ENCODE measurements around the gene PRIMPOL. TPM values are rescaled to one million over a fixed set of nuclear protein-coding genes. Genes with fewer than 3 reads are reported as not detected.

Gene PRIMPOL
- total and polyA plus RNA-seq, 9 of the 15 experiments (the other 6 are each of a cell fraction or from before 2014, with no cell fraction given) = 11.0 to 32.0 (median 16.1) TPM

DNA sequence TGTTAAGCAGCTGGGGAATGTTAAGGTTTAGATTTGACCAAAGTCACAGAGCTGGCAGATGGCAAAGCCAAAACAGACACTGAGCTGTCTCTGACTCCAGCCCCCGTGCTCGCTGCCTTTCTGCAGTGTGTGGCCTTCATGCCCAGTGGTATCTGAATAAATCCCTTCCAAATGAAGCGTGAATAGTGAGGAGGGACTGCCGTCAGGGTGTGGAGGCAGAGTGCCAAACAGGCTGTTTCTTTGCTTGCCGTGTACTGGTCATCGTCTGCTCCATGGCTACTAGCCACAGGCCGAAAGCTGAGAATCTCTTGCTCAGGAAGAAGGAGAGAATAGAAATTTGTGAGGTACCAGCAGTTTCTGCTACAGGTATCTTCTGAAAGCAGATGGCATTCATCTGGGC lies 19.7 kb downstream of the PRIMPOL start (continued):
- TF ChIP-seq, protein P1, sequence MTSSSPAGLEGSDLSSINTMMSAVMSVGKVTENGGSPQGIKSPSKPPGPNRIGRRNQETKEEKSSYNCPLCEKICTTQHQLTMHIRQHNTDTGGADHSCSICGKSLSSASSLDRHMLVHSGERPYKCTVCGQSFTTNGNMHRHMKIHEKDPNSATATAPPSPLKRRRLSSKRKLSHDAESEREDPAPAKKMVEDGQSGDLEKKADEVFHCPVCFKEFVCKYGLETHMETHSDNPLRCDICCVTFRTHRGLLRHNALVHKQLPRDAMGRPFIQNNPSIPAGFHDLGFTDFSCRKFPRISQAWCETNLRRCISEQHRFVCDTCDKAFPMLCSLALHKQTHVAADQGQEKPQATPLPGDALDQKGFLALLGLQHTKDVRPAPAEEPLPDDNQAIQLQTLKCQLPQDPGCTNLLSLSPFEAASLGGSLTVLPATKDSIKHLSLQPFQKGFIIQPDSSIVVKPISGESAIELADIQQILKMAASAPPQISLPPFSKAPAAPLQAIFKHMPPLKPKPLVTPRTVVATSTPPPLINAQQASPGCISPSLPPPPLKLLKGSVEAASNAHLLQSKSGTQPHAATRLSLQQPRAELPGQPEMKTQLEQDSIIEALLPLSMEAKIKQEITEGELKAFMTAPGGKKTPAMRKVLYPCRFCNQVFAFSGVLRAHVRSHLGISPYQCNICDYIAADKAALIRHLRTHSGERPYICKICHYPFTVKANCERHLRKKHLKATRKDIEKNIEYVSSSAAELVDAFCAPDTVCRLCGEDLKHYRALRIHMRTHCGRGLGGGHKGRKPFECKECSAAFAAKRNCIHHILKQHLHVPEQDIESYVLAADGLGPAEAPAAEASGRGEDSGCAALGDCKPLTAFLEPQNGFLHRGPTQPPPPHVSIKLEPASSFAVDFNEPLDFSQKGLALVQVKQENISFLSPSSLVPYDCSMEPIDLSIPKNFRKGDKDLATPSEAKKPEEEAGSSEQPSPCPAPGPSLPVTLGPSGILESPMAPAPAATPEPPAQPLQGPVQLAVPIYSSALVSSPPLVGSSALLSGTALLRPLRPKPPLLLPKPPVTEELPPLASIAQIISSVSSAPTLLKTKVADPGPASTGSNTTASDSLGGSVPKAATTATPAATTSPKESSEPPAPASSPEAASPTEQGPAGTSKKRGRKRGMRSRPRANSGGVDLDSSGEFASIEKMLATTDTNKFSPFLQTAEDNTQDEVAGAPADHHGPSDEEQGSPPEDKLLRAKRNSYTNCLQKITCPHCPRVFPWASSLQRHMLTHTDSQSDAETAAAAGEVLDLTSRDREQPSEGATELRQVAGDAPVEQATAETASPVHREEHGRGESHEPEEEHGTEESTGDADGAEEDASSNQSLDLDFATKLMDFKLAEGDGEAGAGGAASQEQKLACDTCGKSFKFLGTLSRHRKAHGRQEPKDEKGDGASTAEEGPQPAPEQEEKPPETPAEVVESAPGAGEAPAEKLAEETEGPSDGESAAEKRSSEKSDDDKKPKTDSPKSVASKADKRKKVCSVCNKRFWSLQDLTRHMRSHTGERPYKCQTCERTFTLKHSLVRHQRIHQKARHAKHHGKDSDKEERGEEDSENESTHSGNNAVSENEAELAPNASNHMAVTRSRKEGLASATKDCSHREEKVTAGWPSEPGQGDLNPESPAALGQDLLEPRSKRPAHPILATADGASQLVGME (CRISPR knock-in tag; IDR thresholded peaks at IDR 0.05) = no peak
- TF ChIP-seq, protein P2, sequence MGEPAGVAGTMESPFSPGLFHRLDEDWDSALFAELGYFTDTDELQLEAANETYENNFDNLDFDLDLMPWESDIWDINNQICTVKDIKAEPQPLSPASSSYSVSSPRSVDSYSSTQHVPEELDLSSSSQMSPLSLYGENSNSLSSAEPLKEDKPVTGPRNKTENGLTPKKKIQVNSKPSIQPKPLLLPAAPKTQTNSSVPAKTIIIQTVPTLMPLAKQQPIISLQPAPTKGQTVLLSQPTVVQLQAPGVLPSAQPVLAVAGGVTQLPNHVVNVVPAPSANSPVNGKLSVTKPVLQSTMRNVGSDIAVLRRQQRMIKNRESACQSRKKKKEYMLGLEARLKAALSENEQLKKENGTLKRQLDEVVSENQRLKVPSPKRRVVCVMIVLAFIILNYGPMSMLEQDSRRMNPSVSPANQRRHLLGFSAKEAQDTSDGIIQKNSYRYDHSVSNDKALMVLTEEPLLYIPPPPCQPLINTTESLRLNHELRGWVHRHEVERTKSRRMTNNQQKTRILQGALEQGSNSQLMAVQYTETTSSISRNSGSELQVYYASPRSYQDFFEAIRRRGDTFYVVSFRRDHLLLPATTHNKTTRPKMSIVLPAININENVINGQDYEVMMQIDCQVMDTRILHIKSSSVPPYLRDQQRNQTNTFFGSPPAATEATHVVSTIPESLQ (CRISPR knock-in tag; IDR thresholded peaks at IDR 0.05) = no peak

DNA sequence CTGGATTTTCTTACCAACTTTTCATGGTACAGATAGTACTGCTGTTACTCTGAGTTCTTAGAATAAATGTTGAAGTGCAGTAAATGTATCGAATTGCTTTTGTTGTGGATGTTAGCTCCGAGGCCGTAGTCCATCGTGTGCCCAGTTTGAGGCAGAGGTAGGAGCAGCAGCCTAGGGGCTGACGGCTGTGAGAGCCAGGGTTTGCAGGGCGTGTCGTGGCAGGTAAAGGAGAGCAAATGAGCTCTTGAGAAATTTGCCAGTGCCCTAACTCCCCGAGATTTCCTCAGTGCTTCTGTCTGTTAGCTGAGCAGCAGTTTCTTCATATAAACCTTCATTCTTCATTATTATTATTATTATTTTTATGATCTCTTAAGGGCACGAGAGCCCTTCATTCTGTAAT lies 21.6 kb downstream of the PRIMPOL start:
- no peak for ATAC-seq
- no peak for FAIRE-seq
- ChIA-PET CTCF (ENCODE audit: low intra/inter-chr PET ratio) (no interaction called here), POLR2A (no interaction called here)
- Histone ChIP-seq H3K36me3 (ENCODE audit: control insufficient read depth, insufficient read depth, low read length) (peaks cover 39% of the 10 kb centered on the region; the same call in 2 of the 3 replicates), H3K9ac (ENCODE audit: insufficient read depth in 1 of 2, low read depth in 2 of 2, low read length in 2 of 2) (0 out of 4 replicates have a peak overlapping the region, but pooled peaks of 1 of the 2 experiments have one; percentile 38), H3K27ac (ENCODE audit: extremely low read depth, low read depth, low read length) (no peak overlapping the region), H3K79me2 (ENCODE audit: control insufficient read depth, insufficient read depth, low read length) (no peaks in the 10 kb centered on the region), H3K4me1 (replicated peaks in 1 of 2; ENCODE audit: control insufficient read depth in 2 of 2, insufficient read depth in 2 of 2, low read length in 2 of 2) (no peaks in the 10 kb centered on the region), H3K27me3 (ENCODE audit: control insufficient read depth in 2 of 2, insufficient read depth in 2 of 2, low read length in 2 of 2) (no peaks in the 10 kb centered on the region), H3K9me1 (ENCODE audit: control insufficient read depth, insufficient read depth, low read length) (no peaks in the 10 kb centered on the region), H2AFZ (ENCODE audit: low read depth, low read length) (no peak overlapping the region), H3K9me3 (replicated peaks; ENCODE audit: control insufficient read depth, insufficient read depth, low read depth, low read length) (no peaks in the 10 kb centered on the region), H3K4me2 (ENCODE audit: insufficient read depth, low read length) (no peak overlapping the region), H3K4me3 (no peak overlapping the region), H4K20me1 (replicated peaks; ENCODE audit: control insufficient read depth, insufficient read depth, low read length) (no peaks in the 10 kb centered on the region)
- WGBS (ENCODE audit: insufficient coverage, low coverage, missing lambda C conversion rate) = 80% methylated on average over 9 of the region's 9 CpGs
- intact Hi-C loops (cut with micrococcal nuclease) = no loop called here
- no TSS peak for BruUV-seq (replicated peaks)
- no peak for DNase-seq (ENCODE audit: extremely low read depth in 1 of 4, low spot score in 3 of 4)
- in situ Hi-C loops (cut with MboI) = no loop called here
- TF ChIP-seq, protein P3, sequence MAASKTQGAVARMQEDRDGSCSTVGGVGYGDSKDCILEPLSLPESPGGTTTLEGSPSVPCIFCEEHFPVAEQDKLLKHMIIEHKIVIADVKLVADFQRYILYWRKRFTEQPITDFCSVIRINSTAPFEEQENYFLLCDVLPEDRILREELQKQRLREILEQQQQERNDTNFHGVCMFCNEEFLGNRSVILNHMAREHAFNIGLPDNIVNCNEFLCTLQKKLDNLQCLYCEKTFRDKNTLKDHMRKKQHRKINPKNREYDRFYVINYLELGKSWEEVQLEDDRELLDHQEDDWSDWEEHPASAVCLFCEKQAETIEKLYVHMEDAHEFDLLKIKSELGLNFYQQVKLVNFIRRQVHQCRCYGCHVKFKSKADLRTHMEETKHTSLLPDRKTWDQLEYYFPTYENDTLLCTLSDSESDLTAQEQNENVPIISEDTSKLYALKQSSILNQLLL (CRISPR knock-in tag; IDR thresholded peaks at IDR 0.05; ENCODE audit: borderline replicate concordance) = no peak
- TF ChIP-seq PRPF4 (IDR thresholded peaks at IDR 0.05; ENCODE audit: insufficient read depth, low read depth, low read length, poor library complexity, severe bottlenecking) (no peak), ZNF764 (CRISPR knock-in tag; IDR thresholded peaks at IDR 0.05; ENCODE audit: low read depth) (no peak), MTA3 (IDR thresholded peaks at IDR 0.05; ENCODE audit: borderline replicate concordance) (no peak)
- TF ChIP-seq, protein P4, sequence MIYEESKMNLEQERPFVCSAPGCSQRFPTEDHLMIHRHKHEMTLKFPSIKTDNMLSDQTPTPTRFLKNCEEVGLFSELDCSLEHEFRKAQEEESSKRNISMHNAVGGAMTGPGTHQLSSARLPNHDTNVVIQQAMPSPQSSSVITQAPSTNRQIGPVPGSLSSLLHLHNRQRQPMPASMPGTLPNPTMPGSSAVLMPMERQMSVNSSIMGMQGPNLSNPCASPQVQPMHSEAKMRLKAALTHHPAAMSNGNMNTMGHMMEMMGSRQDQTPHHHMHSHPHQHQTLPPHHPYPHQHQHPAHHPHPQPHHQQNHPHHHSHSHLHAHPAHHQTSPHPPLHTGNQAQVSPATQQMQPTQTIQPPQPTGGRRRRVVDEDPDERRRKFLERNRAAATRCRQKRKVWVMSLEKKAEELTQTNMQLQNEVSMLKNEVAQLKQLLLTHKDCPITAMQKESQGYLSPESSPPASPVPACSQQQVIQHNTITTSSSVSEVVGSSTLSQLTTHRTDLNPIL (CRISPR knock-in tag; IDR thresholded peaks at IDR 0.05) = no peak
- TF ChIP-seq, protein P5, sequence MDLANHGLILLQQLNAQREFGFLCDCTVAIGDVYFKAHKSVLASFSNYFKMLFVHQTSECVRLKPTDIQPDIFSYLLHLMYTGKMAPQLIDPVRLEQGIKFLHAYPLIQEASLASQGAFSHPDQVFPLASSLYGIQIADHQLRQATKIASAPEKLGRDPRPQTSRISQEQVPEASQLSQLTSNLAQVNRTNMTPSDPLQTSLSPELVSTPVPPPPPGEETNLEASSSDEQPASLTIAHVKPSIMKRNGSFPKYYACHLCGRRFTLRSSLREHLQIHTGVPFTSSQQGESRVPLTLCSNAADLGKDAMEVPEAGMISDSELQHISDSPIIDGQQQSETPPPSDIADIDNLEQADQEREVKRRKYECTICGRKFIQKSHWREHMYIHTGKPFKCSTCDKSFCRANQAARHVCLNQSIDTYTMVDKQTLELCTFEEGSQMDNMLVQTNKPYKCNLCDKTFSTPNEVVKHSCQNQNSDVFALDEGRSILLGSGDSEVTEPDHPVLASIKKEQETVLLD (IDR thresholded peaks at IDR 0.05) = no peak

All from K562 (cell line).